AG04450 (cell line): ENCODE data around the gene OR51B2. TPM values are rescaled to one million over a fixed set of nuclear protein-coding genes. Genes with fewer than 3 reads are reported as not detected.

Experiments used
- CTCF ChIA-PET: fragments of 300-600, 350-600 bp; formaldehyde crosslinking; extraction: SDS; loops from one replicate; lab custom pipeline; 2022; ENCODE audit warnings: antibody characterized with exemption, inconsistent platforms; lab: Charles Lee
- POLR2A ChIA-PET: fragments of 350-600 bp; formaldehyde crosslinking; extraction: SDS; loops from one replicate; lab custom pipeline; 2021; ENCODE audit warnings: antibody characterized with exemption, inconsistent platforms; lab: Yijun Ruan, JAX
- DNase-seq: peaks from one replicate; pipeline ENCODE4 v3.0.0-alpha.2; 2011; ENCODE audit warnings: low read depth, low spot score
- H3K27ac ChIP-seq: one replicate; pipeline ENCODE4 v1.5.1; 2012; ENCODE audit warnings: low read depth, low read length, control low read depth
- H3K27me3 ChIP-seq: one replicate; pipeline ENCODE4 v1.6.0; 2012; ENCODE audit warnings: low read length; ENCODE audit not compliant: control insufficient read depth, insufficient read depth
- H3K4me3 ChIP-seq: 2 replicates; pipeline ENCODE4 v1.5.1; 2011; ENCODE audit warnings: mild to moderate bottlenecking, low read depth, low read length, control low read depth
- H3K9me3 ChIP-seq: 2 replicates; pipeline ENCODE4 v1.5.1; 2012; ENCODE audit warnings: low read length; ENCODE audit not compliant: control insufficient read depth, insufficient read depth
- polyA plus RNA-seq: library from polyadenylated mRNA; depleted of rRNA; stranded (reverse); fragments of >200 nt; gene quantifications from 2 replicates; pipeline ENCODE4 v1.2.3, GENCODE V29; 2011
- TF ChIP-seq, protein P1 (sequence below): IDR thresholded peaks from 2 replicates; pipeline ENCODE4 v1.5.1; 2011; ENCODE audit warnings: low read depth, low read length, control low read depth, inconsistent platforms

Gene OR51B2
- polyA plus RNA-seq, 1 experiment = not detected

- no peak overlapping the region for H3K27ac ChIP-seq
- no peaks in the 10 kb centered on the region for H3K27me3 ChIP-seq
- ChIA-PET CTCF (interaction anchor here (0.8 to 3.2 kb wide), 4 partner anchors 8 to 164 kb away, joined by 3 to 20 read pairs (median 6); no protein-coding TSS in a partner anchor), POLR2A (interaction anchor here (0.6 to 1.1 kb wide), 4 partner anchors 8 to 808 kb away, joined by 3 to 5 read pairs (median 4); no protein-coding TSS in a partner anchor)
- no peak overlapping the region for H3K4me3 ChIP-seq
- TF ChIP-seq, protein P1, sequence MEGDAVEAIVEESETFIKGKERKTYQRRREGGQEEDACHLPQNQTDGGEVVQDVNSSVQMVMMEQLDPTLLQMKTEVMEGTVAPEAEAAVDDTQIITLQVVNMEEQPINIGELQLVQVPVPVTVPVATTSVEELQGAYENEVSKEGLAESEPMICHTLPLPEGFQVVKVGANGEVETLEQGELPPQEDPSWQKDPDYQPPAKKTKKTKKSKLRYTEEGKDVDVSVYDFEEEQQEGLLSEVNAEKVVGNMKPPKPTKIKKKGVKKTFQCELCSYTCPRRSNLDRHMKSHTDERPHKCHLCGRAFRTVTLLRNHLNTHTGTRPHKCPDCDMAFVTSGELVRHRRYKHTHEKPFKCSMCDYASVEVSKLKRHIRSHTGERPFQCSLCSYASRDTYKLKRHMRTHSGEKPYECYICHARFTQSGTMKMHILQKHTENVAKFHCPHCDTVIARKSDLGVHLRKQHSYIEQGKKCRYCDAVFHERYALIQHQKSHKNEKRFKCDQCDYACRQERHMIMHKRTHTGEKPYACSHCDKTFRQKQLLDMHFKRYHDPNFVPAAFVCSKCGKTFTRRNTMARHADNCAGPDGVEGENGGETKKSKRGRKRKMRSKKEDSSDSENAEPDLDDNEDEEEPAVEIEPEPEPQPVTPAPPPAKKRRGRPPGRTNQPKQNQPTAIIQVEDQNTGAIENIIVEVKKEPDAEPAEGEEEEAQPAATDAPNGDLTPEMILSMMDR = no peak
- H3K9me3 ChIP-seq = no peaks in the 10 kb centered on the region
- no peak for DNase-seq
Observed at GRCh38 chr11:5288906-5289550, 35.1 kb downstream of the OR51B2 start.

DNA sequence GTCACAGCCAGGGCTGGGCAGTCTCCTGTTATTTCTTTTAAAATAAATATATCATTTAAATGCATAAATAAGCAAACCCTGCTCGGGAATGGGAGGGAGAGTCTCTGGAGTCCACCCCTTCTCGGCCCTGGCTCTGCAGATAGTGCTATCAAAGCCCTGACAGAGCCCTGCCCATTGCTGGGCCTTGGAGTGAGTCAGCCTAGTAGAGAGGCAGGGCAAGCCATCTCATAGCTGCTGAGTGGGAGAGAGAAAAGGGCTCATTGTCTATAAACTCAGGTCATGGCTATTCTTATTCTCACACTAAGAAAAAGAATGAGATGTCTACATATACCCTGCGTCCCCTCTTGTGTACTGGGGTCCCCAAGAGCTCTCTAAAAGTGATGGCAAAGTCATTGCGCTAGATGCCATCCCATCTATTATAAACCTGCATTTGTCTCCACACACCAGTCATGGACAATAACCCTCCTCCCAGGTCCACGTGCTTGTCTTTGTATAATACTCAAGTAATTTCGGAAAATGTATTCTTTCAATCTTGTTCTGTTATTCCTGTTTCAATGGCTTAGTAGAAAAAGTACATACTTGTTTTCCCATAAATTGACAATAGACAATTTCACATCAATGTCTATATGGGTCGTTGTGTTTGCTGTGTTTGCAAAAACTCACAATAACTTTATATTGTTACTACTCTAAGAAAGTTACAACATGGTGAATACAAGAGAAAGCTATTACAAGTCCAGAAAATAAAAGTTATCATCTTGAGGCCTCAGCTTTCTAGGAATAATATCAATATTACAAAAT, 35.8 kb downstream of the OR51B2 start:
- Histone ChIP-seq H3K27me3 (no peaks in the 10 kb centered on the region), H3K27ac (no peak overlapping the region), H3K4me3 (no peak overlapping the region), H3K9me3 (no peaks in the 10 kb centered on the region)
- POLR2A ChIA-PET = interaction anchor here (0.6 to 0.9 kb wide), 3 partner anchors 76 to 809 kb away, joined by 3 to 5 read pairs (median 4); no protein-coding TSS in a partner anchor
- DNase-seq = peak; percentile 41
- TF ChIP-seq, protein P1 = no peak
- CTCF ChIA-PET = interaction anchor here (0.6 to 1.0 kb wide), 2 partner anchors 84 to 1328 kb away, joined by 3 read pairs; no protein-coding TSS in a partner anchor

DNA sequence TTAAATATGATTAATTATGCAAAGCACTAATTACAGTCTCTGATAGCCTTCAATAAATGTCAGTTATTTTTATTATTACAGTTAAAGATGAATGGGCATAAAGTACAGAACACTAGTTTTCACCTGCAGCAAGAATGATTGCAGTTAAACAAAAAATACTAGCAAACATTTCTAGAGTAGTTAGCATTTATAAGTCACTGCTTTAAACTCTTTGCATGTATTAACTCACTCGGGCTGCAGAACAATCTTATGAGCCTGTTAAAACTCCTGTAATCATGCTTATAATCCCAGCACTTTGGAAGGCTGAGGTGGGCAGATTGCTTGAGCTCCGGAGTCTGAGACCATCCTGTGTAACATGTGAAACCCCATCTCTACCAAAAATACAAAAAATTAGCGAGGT, 37.2 kb downstream of the OR51B2 start:
- Histone ChIP-seq H3K27me3 (no peaks in the 10 kb centered on the region), H3K9me3 (no peaks in the 10 kb centered on the region), H3K4me3 (no peak overlapping the region), H3K27ac (no peak overlapping the region)
- POLR2A ChIA-PET = no interaction called here
- no peak for DNase-seq
- CTCF ChIA-PET = no interaction called here
- TF ChIP-seq, protein P1 = no peak

DNA sequence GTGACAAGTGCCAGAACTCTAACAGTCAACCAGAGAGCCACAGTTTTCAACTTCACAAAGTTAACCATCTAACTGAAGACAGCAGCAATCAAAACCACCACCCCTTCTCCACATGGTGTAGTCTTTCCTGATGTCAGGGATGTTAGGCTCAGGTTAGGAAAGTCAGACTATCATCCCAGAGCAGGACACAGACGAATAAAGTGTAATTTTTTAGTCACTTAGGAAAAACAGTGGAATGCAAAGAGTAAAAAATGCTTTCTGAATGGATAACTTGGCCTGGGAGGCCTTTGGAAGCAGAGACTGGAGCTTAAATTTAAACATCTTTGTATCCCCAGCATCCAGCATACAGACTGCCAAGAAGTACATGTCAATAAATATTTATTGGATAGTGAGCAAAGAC, 37.7 kb downstream of the OR51B2 start:
- no peak for DNase-seq
- no peaks in the 10 kb centered on the region for H3K9me3 ChIP-seq
- no peaks in the 10 kb centered on the region for H3K27me3 ChIP-seq
- TF ChIP-seq, protein P1 = no peak
- no peak overlapping the region for H3K4me3 ChIP-seq
- no peak overlapping the region for H3K27ac ChIP-seq
- ChIA-PET CTCF (no interaction called here), POLR2A (no interaction called here)
